ENCODE data around the gene TFDP2.

DNA sequence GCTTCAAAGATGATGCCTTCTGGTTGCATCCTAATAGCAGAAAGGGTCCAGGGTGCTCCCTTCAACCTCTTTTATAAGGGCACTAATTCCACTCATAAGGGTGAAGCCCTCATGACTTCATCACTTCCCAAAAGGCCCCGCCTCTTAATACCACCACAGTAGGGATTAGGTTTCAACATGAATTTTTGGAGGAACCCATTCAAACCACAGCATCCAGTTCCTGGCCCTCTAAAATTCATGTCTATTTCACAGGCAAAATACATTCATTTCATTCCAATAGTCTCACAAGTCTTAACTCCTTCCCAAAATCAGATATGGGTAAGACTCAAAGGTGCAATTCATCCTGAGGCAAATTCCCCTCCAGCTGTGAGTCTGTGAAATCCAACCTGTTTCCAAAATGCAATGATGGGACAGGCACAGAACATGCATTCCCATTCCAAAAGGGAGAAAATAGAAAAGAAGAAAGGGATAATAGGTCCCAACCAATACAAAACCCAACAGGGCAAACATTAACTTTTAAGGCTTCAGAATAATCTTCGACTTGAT lies 148.9 kb downstream of the TFDP2 start:
- no peak for TF ChIP-seq CTCF (IDR thresholded peaks at IDR 0.05; ENCODE audit: insufficient read depth, low read length)
- no peak for TF ChIP-seq GABPA (IDR thresholded peaks at IDR 0.05; ENCODE audit: low read depth)
- TF ChIP-seq POLR2AphosphoS5 (IDR thresholded peaks at IDR 0.05; ENCODE audit: low read depth) = no peak
- TF ChIP-seq REST (IDR thresholded peaks at IDR 0.05; ENCODE audit: insufficient replicate concordance, low read depth) = no peak
